ENCODE data around the gene C15orf39.

Gene C15orf39

DNA sequence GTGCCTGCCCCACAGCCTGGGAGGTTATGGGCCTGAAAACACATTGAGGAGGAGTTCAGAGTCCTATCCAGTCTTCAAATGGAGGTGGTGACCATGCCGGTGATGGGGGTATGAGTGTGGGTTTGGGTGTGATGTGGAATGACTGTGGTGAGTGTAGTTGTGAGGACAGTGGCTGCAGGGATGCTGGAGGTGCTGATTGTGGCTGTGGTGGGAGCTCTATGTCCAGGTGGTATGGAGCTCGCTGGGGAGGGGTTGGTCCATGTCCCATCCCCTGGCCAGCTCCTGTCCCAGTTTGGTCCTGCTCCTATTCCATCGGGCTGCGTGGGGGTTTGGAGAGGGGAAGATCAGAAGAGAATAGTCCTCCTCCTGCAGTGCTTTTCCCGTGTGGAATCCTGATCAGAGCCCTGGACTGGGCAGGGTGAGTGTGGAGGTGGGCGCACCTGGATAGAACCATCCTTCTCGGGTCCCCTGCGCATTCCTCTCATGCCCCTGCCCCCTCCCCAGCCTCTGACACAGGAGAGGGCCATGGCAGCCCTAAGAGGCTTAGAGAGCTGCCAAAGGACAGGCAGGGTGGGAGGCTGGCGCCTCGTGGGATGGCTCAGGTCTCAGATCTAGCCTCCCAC lies 33.5 kb downstream of the C15orf39 start:
- Histone ChIP-seq H3K4me3 (replicated peaks; ENCODE audit: insufficient read depth, low read length) (no peak overlapping the region), H3K27ac (replicated peaks) (no peak overlapping the region), H3K27me3 (ENCODE audit: insufficient read depth, poor library complexity, severe bottlenecking) (no peaks in the 10 kb centered on the region)
- DNase-seq (ENCODE audit: low read depth in 1 of 2, low spot score in 1 of 2), result no peak
- TF ChIP-seq, protein P1, sequence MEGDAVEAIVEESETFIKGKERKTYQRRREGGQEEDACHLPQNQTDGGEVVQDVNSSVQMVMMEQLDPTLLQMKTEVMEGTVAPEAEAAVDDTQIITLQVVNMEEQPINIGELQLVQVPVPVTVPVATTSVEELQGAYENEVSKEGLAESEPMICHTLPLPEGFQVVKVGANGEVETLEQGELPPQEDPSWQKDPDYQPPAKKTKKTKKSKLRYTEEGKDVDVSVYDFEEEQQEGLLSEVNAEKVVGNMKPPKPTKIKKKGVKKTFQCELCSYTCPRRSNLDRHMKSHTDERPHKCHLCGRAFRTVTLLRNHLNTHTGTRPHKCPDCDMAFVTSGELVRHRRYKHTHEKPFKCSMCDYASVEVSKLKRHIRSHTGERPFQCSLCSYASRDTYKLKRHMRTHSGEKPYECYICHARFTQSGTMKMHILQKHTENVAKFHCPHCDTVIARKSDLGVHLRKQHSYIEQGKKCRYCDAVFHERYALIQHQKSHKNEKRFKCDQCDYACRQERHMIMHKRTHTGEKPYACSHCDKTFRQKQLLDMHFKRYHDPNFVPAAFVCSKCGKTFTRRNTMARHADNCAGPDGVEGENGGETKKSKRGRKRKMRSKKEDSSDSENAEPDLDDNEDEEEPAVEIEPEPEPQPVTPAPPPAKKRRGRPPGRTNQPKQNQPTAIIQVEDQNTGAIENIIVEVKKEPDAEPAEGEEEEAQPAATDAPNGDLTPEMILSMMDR (IDR thresholded peaks at IDR 0.05; ENCODE audit: insufficient read depth, low read length), result no peak
- TF ChIP-seq GABPA (IDR thresholded peaks at IDR 0.05; ENCODE audit: low read depth) (no peak), SPI1 (IDR thresholded peaks at IDR 0.05; ENCODE audit: borderline replicate concordance, low read depth) (no peak), POLR2AphosphoS5 (IDR thresholded peaks at IDR 0.05; ENCODE audit: low read depth) (no peak)
- TF ChIP-seq, protein P2, sequence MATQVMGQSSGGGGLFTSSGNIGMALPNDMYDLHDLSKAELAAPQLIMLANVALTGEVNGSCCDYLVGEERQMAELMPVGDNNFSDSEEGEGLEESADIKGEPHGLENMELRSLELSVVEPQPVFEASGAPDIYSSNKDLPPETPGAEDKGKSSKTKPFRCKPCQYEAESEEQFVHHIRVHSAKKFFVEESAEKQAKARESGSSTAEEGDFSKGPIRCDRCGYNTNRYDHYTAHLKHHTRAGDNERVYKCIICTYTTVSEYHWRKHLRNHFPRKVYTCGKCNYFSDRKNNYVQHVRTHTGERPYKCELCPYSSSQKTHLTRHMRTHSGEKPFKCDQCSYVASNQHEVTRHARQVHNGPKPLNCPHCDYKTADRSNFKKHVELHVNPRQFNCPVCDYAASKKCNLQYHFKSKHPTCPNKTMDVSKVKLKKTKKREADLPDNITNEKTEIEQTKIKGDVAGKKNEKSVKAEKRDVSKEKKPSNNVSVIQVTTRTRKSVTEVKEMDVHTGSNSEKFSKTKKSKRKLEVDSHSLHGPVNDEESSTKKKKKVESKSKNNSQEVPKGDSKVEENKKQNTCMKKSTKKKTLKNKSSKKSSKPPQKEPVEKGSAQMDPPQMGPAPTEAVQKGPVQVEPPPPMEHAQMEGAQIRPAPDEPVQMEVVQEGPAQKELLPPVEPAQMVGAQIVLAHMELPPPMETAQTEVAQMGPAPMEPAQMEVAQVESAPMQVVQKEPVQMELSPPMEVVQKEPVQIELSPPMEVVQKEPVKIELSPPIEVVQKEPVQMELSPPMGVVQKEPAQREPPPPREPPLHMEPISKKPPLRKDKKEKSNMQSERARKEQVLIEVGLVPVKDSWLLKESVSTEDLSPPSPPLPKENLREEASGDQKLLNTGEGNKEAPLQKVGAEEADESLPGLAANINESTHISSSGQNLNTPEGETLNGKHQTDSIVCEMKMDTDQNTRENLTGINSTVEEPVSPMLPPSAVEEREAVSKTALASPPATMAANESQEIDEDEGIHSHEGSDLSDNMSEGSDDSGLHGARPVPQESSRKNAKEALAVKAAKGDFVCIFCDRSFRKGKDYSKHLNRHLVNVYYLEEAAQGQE (IDR thresholded peaks at IDR 0.05; ENCODE audit: insufficient replicate concordance, low read depth), result no peak

DNA sequence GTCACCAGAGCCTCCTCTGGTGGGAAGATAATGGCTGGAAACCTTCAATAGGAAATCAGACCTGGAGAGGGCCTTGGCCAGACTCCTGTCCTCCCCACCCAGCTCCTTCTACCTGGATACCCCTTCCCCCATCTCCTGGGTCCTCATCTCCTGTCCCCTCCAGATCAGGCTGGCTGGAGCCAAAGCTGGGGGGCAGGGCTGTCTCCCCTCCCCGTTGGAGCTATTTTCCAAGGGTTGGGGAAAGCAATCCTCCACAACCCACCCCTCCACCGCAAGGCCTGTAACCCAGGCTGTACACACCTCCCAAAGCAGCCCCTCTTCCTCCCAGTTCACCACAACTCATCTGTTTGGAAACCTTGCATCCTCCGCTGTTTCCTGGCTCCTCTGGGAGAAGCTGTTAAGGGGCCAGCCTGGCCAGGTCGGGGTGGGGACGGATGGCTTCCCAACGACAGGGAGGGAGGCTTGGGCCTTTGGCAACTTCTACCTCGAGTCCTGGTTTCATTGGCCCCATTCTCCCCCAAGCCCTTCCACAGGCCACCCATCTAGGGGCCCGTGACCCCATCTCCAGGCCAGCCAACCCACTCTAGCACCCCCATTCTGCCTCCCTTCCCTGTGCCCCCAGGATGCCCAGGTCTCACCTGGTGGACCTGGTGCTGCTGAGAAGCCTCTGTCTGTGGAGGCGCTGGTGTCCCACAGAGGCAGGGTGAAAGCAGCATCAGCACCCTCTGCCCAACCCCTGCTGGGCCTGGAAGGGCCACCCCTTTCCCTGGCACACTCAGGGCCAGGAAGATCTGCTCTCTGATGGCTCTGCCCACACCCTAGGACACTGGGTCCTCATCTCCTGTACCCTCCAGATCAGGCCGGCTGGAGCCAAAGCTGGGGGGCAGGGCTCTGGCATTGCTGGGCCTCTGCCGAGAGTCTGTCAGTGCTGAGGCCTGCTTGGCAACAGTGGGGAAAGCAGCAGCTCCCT lies 34.4 kb downstream of the C15orf39 start:
- DNase-seq (ENCODE audit: low read depth in 1 of 2, low spot score in 1 of 2), result no peak
- H3K27me3 ChIP-seq (ENCODE audit: insufficient read depth, poor library complexity, severe bottlenecking), result no peaks in the 10 kb centered on the region
- H3K27ac ChIP-seq (replicated peaks), result no peak overlapping the region
- TF ChIP-seq SPI1 (IDR thresholded peaks at IDR 0.05; ENCODE audit: borderline replicate concordance, low read depth), result no peak
- no peak for TF ChIP-seq GABPA (IDR thresholded peaks at IDR 0.05; ENCODE audit: low read depth)
- TF ChIP-seq POLR2AphosphoS5 (IDR thresholded peaks at IDR 0.05; ENCODE audit: low read depth), result no peak
- TF ChIP-seq, protein P1 (IDR thresholded peaks at IDR 0.05; ENCODE audit: insufficient read depth, low read length), result no peak
- TF ChIP-seq, protein P2 (IDR thresholded peaks at IDR 0.05; ENCODE audit: insufficient replicate concordance, low read depth), result no peak
- no peak overlapping the region for H3K4me3 ChIP-seq (replicated peaks; ENCODE audit: insufficient read depth, low read length)

DNA sequence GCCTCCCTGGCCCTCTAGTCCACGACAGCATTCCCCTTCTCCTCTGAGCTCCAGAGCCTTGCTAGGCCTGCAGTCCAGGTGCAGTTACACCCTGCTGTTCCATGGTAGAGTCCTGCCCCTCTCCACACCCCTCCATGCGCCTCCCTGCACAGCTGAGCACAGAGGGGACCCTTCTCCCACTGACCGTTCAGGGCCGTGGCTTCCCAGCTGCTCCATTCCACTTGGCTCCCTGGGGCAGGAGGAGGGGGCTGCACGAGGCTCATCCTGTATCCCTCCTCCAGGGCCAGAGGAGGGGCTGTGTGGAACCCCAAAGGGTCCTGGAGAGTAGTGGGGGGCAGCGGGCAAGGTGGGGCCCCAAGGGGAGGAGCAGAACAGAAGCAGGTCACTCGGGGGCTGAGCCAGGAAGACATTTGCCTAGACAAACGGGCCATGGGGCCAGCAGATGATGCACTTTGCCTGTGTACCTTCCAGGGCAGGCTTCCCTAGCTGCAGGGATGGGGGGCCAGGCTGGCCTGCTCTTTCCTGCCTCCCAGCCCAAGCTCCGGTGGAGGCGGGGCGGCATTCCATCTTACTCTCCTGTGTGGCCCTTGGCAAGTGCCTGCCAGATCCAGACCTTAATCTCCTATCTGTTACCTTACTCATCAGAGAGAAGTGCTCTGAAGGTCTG lies 35.8 kb downstream of the C15orf39 start:
- H3K4me3 ChIP-seq (replicated peaks; ENCODE audit: insufficient read depth, low read length), result no peak overlapping the region
- H3K27ac ChIP-seq (replicated peaks), result no peak overlapping the region
- TF ChIP-seq GABPA (IDR thresholded peaks at IDR 0.05; ENCODE audit: low read depth), result no peak
- TF ChIP-seq SPI1 (IDR thresholded peaks at IDR 0.05; ENCODE audit: borderline replicate concordance, low read depth), result no peak
- TF ChIP-seq, protein P1 (IDR thresholded peaks at IDR 0.05; ENCODE audit: insufficient read depth, low read length), result no peak
- no peaks in the 10 kb centered on the region for H3K27me3 ChIP-seq (ENCODE audit: insufficient read depth, poor library complexity, severe bottlenecking)
- DNase-seq (ENCODE audit: low read depth in 1 of 2, low spot score in 1 of 2), result no peak

All from HL-60 (cell line).